Subcutaneous adipose tissue (tissue), 4 donors: ENCODE results near the gene DISP2. TPM values are rescaled to one million over a fixed set of nuclear protein-coding genes. Genes with fewer than 3 reads are reported as not detected.

Experiments
- CTCF ChIP-seq: fragments of 450-650 bp; IDR thresholded peaks from one replicate; pipeline ENCODE4 v1.5.1; 2016; ENCODE audit warnings: low read depth, mild to moderate bottlenecking, control low read depth, antibody characterized with exemption, moderate library complexity
- total RNA-seq, 4 donors: library from RNA; depleted of rRNA; stranded (reverse); fragments of >200 nt; gene quantifications; one replicate each; pipeline ENCODE4 v1.1.0, GENCODE V29; 2016

DISP2 gene
- total RNA-seq, 4 donors from 2014 or later, result under 0.01 to 0.19 (median under 0.01) TPM; not detected in 1

- no peak for TF ChIP-seq CTCF
Measured at GRCh38 chr15:40367686-40368611, 9.9 kb downstream of the DISP2 start.

- TF ChIP-seq CTCF, result no peak
Measured at GRCh38 chr15:40368719-40369473, 10.9 kb downstream of the DISP2 start.

GRCh38 chr15:40369474-40369869, 11.5 kb downstream of the DISP2 start:
- TF ChIP-seq CTCF, result no peak

GRCh38 chr15:40369971-40370370, 12.0 kb downstream of the DISP2 start:
- TF ChIP-seq CTCF, result no peak

- TF ChIP-seq CTCF, result no peak
Measured at GRCh38 chr15:40372981-40373380, 15.0 kb downstream of the DISP2 start.

- no peak for TF ChIP-seq CTCF
Measured at GRCh38 chr15:40377606-40378005, 19.6 kb downstream of the DISP2 start.

- TF ChIP-seq CTCF, result no peak
Measured at GRCh38 chr15:40379374-40379773, 21.4 kb downstream of the DISP2 start.
